Measurements from ENCODE around the gene VIPR2. TPM values are rescaled to one million over a fixed set of nuclear protein-coding genes. Genes with fewer than 3 reads are reported as not detected.

The VIPR2 gene
- total RNA-seq, 1 experiment from 2014 or later, result not detected

- in situ Hi-C loops (cut with HindIII; ENCODE audit: low sequenced_read_pairs), result no loop called here
- DNase-seq (ENCODE audit: low spot score), result no peak
Observed at GRCh38 chr7:159024280-159024951, 120.3 kb downstream of the VIPR2 start.

DNA sequence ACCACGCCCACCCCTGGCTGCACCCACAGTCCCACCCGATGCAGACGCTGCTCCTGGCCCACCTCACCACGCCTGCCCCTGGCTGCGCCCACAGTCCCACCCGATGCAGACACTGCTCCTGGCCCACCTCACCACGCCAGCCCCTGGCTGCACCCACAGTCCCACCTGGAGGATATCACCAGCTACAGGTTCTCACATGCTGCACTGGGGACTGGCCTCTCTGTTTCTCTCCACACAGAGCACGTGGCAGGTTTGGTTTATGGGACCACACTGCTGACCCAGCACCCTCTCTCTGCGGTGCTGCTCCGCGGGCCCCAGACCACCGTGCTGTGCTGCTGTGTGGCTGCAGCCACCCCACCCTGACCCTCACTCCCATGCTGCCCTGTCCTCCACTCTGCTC, 120.9 kb downstream of the VIPR2 start:
- in situ Hi-C loops (cut with HindIII; ENCODE audit: low sequenced_read_pairs), result no loop called here

DNA sequence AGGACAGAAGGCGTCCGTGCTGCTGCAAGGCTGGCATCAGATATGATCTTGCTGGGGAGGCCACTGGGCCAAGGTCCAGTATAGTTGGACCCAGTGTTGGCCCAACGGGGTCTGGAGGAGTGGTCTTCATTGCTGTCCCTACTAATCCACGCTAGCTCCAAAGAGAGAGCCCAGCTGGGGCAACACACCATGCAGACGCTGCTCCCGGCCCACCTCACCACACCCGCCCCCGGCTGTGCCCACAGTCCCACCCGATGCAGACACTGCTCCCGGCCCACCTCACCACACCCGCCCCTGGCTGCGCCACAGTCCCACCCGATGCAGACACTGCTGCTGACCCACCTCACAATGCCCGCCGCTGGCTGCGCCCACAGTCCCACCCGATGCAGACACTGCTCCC, 121.5 kb downstream of the VIPR2 start:
- no peak for DNase-seq (ENCODE audit: low spot score)

More for the DNA sequence above, 120.9 kb downstream of the VIPR2 start:
- no peak for DNase-seq (ENCODE audit: low spot score)

DNA sequence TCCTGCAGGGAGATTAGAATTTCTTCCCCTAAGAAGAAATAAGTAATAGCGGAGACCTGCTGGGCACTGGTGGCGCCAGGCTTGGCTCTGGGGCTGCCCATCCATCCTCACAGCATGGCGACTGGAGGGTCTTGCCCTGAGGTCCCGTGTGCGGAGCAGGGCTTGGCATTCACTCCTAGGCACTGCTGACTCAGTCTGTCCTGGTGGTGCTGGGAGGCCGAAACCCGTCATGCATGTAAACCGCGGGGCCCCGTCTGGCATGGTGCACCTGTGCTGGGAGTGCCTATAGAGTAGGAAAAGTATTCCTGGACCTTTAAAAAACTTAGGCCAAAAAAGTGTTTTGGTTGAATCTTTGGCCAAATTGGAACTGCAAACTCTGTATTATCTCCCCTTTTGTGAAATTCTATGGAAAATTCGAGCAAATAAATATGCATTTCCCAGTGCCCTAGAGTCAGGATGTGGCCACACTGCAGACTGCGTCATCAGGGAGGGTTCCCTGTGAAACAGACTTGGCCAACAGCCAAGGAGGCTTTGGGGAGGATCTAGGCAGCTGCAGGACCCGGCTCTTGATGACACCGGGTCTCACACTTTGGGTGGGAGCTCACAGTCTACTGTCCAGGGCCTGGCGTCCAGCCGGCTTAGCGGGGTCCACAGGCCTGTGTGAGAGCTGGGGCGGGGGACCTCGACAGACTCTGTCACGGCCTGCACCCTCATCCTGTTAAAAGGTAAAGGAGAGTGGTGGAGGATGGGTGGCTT, 122.3 kb downstream of the VIPR2 start:
- no peak for DNase-seq (ENCODE audit: low spot score)
- in situ Hi-C loops (cut with HindIII; ENCODE audit: low sequenced_read_pairs), result no loop called here

More for the DNA sequence above, 121.5 kb downstream of the VIPR2 start:
- in situ Hi-C loops (cut with HindIII; ENCODE audit: low sequenced_read_pairs), result no loop called here

GRCh38 chr7:159020987-159021386, 123.7 kb downstream of the VIPR2 start:
- DNase-seq (ENCODE audit: low spot score), result no peak

GRCh38 chr7:159019111-159019510, 125.6 kb downstream of the VIPR2 start:
- in situ Hi-C loops (cut with HindIII; ENCODE audit: low sequenced_read_pairs), result no loop called here
- no peak for DNase-seq (ENCODE audit: low spot score)

More at GRCh38 chr7:159020987-159021386, 123.7 kb downstream of the VIPR2 start:
- in situ Hi-C loops (cut with HindIII; ENCODE audit: low sequenced_read_pairs), result no loop called here

DNA sequence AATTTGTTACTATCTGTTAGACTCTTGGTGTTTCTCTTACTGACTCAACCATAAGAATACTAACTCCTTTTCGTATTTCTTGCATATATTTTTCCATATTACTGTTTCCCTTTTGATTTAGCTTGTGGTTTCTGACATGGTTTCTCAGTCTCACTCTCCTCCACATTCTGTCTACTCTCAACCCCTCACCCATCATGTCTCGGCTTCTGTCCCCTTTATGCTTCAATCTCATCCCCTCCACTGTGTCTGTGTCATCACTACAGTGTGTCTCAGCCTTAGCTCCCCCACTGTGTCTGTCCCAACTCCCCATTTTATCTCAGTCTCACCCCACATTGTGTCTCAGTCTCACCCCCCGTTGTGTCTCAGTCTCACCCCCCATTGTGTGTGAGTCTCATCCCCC, 126.9 kb downstream of the VIPR2 start:
- no peak for DNase-seq (ENCODE audit: low spot score)
- in situ Hi-C loops (cut with HindIII; ENCODE audit: low sequenced_read_pairs), result no loop called here

GRCh38 chr7:159017210-159017609, 127.5 kb downstream of the VIPR2 start:
- DNase-seq (ENCODE audit: low spot score), result no peak
- in situ Hi-C loops (cut with HindIII; ENCODE audit: low sequenced_read_pairs), result no loop called here

GRCh38 chr7:159016591-159016990, 128.1 kb downstream of the VIPR2 start:
- in situ Hi-C loops (cut with HindIII; ENCODE audit: low sequenced_read_pairs), result no loop called here
- no peak for DNase-seq (ENCODE audit: low spot score)

GRCh38 chr7:159015454-159016410, 128.9 kb downstream of the VIPR2 start:
- DNase-seq (ENCODE audit: low spot score), result no peak
- in situ Hi-C loops (cut with HindIII; ENCODE audit: low sequenced_read_pairs), result no loop called here

DNA sequence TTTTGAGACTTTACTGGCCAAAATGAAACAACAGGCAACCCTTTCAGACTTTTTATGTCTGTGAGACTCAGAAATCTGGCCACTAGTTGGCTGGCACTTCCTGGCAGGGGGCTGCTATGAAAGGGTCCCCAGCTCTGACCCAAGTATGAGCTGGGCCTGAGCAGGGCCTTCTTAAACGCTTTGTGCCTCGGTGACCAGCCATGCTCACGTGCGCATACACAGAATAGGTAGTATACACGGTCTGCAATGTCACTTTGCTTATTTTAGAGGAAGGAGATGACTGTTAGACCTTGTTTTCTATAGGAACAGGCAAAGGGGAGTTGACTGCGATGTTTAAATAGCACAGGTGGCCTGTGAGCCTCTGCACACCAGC, 129.6 kb downstream of the VIPR2 start:
- in situ Hi-C loops (cut with HindIII; ENCODE audit: low sequenced_read_pairs), result no loop called here
- DNase-seq (ENCODE audit: low spot score), result no peak

DNA sequence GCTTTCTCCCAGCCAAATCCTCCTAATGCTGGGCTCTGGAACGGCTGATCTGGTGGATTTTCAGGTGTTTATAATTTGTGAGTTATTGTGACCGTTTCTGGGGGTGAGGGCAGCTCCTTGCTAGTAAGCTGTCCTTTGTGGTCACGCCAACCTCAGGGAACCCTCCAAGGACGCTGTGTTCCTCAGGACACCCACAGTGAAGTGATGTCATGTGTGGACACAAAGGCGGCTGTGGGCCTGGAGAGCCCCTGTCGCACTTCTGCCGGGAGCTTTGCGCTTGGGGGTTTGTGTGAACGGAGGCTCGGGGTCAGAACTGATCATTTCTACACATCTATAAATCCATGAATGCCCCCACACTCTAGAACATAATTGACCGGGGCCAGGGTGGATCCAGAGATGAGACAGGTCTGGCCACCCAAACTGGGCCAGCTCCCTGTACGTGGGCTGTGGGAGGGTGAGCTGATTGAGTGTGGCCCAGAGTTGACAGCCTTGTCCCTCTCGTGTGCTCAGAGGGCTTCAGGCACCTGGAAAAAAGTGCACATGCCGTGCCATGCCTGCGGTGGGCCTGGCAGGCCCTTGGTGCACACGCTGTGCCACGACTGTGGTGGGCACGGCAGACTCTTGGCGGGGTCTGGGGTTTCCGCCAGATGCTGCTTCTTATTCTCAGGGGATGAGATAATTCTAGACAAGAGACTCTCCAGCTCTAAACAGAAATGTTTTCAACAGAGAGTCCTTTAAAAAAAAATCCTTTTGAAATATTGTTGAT, 130.2 kb downstream of the VIPR2 start:
- no peak for DNase-seq (ENCODE audit: low spot score)
- in situ Hi-C loops (cut with HindIII; ENCODE audit: low sequenced_read_pairs), result no loop called here

DNA sequence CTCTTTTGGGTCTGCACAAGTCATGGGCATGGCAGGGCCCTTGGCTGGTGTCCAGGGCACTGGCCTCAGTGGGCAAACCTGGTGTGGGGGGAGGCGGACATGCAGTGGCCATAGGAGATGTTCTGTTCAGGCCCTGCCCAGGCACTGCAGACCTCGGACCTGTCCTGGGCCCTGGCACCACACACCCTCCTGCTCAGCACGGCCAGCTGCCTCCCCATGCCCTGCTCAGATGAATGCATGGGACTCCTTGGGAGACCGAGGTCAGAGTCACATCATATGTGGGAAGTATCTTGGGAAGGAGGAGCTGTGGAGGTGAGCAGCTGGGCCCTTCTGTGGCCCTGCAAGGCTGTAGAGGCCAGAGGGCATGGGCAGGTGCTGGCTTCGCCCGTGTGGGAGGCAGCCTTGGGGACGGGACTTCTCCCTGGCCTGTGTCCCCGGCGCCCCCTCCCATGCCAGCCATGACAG, 130.8 kb downstream of the VIPR2 start:
- in situ Hi-C loops (cut with HindIII; ENCODE audit: low sequenced_read_pairs), result no loop called here
- no peak for DNase-seq (ENCODE audit: low spot score)

DNA sequence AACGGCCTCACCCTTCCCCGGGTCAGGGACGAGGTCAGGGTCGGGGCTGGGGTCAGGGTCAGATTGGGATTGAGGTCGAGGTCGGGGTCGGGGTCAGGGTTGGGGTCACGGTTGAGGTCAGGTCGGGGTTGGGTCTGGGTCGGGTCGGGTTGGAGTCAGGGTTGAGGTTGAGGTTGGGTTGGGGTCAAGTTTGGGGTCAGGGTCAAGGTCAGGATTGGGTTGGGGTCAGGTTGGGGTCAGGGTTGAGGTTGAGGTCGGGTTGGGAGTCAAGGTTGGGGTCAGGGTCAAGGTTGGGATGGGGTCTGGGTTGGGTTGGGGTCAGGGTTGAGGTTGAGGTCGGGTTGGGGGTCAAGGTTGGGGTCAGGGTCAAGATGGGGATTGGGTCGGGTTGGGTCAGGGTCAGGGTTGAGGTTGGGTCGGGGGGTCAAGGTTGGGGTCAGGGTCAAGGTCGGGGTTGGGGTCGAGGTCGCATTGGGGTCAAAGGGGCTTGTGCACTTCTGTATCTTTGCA, 131.4 kb downstream of the VIPR2 start:
- in situ Hi-C loops (cut with HindIII; ENCODE audit: low sequenced_read_pairs), result no loop called here
- no peak for DNase-seq (ENCODE audit: low spot score)

DNA sequence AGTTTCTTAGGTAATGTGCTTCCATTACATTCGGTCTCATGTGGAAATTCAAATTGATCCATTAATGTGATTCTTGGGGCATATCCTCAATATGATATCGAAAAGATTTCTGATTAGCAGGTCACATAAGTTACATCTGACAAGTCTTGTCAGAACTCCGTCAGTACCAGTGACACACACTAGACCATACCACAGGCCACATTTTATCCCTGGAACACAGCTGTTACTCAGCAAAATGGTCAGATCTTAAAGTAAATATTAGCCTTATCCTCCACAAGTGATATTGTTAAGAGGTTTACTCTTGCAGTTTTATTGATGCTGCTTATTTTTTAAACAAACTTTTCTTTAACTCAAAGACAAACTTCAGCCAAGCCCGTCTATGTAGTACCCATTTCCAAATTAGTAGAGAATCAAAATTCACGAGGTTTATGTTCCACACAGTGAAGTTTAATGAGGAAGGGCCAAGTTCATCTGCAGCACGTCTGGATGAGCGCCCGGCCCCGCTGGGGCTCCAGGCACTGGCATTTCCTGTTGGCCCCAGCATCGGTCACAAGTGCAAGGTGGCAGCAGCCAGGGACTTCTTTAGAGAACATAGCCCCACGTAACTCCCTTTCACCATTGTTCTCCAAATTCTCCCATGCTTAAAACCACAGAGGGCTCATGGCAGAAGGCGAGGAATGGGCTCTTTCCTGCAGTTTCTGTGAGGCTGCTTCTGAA, 132.2 kb downstream of the VIPR2 start:
- in situ Hi-C loops (cut with HindIII; ENCODE audit: low sequenced_read_pairs), result no loop called here
- DNase-seq (ENCODE audit: low spot score), result peak; percentile 7

DNA sequence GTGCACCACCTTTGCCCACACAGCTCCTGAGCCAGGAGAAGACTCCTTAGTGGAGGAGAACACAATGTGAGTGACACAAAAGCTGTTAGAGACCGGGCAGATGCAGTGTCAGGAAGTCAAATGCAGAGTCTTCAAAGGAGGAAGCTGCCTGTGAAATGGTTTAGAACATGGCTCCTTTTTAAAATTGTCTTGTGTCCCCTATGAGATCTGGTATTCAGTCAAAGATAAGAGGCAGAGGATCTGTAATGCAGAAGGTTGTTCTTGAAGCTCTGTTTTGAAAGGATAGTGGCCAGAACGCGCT, 133.0 kb downstream of the VIPR2 start:
- in situ Hi-C loops (cut with HindIII; ENCODE audit: low sequenced_read_pairs), result no loop called here
- DNase-seq (ENCODE audit: low spot score), result no peak

GRCh38 chr7:159010937-159011721, 133.5 kb downstream of the VIPR2 start:
- in situ Hi-C loops (cut with HindIII; ENCODE audit: low sequenced_read_pairs), result no loop called here
- DNase-seq (ENCODE audit: low spot score), result no peak

GRCh38 chr7:159010411-159010810, 134.3 kb downstream of the VIPR2 start:
- in situ Hi-C loops (cut with HindIII; ENCODE audit: low sequenced_read_pairs), result no loop called here
- no peak for DNase-seq (ENCODE audit: low spot score)
